Measurements from ENCODE around the gene ANAPC10.
"Not testable (repeated sequence)": the region's sequence is repeated elsewhere in the genome, so short reads cannot be mapped to it uniquely, and the experiment has no call there.

- not testable (repeated sequence) for TF ChIP-seq CTCF (conservative IDR thresholded peaks at IDR 0.05; ENCODE audit: low read depth, low read length); USF2 (IDR thresholded peaks at IDR 0.05; ENCODE audit: low read depth, low read length); MXI1 (IDR thresholded peaks at IDR 0.05; ENCODE audit: borderline replicate concordance, low read depth, low read length); POLR2A (IDR thresholded peaks at IDR 0.05; ENCODE audit: low read depth, low read length); SMC3 (IDR thresholded peaks at IDR 0.05; ENCODE audit: low read depth, low read length); ELK1 (IDR thresholded peaks at IDR 0.05; ENCODE audit: borderline replicate concordance, low read depth, low read length)
Observed at GRCh38 chr4:145136219-145136618, 38.2 kb upstream of the ANAPC10 start.

Measured in IMR-90 (cell line).